ENCODE results near the gene OR6N2.

- TF ChIP-seq POLR2A (IDR thresholded peaks at IDR 0.05) (no peak), CTCF (IDR thresholded peaks at IDR 0.05) (no peak), POLR2AphosphoS5 (IDR thresholded peaks at IDR 0.05) (no peak)
These were observed at the start of gene OR6N2 for GRCh38 chr1:158781104-158781503.

Measured in upper lobe of left lung (tissue), 4 donors.